LNCaP clone FGC (cell line): ENCODE measurements around the gene ZSWIM5.

Source experiments
- DNase-seq: peaks from one replicate; pipeline ENCODE4 v3.0.0-alpha.2; 2011; ENCODE audit warnings: low read depth
- H3K4me3 ChIP-seq: 2 replicates; pipeline ENCODE4 v1.5.1; 2011; ENCODE audit warnings: mild to moderate bottlenecking, low read depth, low read length, control low read depth
- CTCF ChIP-seq: IDR thresholded peaks from 2 replicates; pipeline ENCODE4 v1.5.1; 2012; ENCODE audit warnings: mild to moderate bottlenecking; ENCODE audit not compliant: control insufficient read depth, insufficient read depth; ENCODE audit errors: extremely low read depth

The ZSWIM5 gene

DNA sequence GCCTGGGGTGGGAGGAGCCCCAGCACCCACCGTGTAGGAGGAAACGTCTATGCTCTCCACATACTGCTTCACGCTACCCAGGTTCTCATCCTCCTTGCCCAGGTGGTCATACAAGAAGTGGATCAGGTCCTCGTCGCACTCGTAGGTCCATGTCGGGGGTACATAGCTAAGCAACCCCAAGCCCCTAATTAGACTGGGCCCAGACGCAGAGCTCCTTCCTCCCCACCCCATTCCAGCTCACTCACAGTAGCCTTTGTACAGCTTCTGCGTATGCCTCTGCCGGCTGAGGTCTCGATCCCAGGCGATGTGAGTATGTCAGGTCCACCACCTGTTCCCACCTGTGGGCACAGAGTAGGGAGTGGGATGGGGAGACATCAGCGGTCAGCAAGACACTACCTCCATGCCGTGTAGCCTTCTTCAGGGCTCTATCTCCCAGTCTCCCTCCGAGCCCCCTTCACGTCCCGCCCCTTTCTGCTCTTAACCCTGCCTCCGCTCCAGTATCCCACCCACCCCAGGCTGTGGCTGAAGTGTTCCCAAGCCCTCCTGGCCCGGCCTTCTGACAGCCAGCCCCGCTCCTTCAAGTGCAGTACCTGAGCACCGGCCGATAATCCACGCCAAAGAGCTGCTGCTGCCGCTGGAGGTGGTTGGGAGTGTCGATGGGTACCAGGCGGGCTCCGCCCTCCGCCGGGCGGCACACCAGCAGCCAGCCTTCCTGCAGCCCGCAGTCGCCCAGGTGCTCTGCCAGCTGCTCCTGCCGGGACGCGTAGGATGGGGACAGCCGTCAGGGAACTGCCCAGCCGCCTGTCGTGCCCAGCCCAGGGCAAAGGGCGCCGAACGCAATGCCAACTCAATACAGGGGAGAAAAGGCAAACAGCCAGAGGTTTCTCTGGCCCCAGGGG, 196.2 kb downstream of the ZSWIM5 start:
- TF ChIP-seq CTCF = 0 out of 2 replicates have a peak, but pooled peaks have one; percentile 8
- DNase-seq = no peak
- peak overlapping the region; percentile 70 for H3K4me3 ChIP-seq

GRCh38 chr1:45009296-45009865, 197.0 kb downstream of the ZSWIM5 start:
- no peak for TF ChIP-seq CTCF
- no peak overlapping the region; the same call in 1 of the 2 replicates for H3K4me3 ChIP-seq
- DNase-seq = no peak

GRCh38 chr1:45008516-45008915, 197.9 kb downstream of the ZSWIM5 start:
- H3K4me3 ChIP-seq = no peak overlapping the region
- no peak for DNase-seq
- TF ChIP-seq CTCF = no peak

DNA sequence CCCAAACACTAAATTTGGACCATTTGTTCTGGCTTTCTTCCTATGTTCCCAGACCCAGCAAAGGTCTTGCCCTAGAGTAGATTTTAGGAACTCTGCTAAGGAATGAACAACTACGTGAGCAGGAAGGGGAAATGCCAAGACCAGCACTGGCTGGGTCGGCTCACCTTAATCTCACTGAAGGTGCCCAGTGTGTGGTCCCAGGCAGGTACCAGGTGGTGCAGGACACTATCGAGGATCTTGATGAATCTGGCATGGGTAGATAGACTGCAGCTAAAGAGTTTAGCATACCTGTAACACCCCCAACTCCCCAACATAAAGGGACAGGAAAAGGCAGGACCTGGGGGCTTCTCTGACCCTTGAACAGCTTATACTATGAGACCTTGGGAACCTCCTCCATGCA, 198.3 kb downstream of the ZSWIM5 start:
- no peak for TF ChIP-seq CTCF
- DNase-seq = no peak
- H3K4me3 ChIP-seq = no peak overlapping the region

- no peak overlapping the region for H3K4me3 ChIP-seq
- no peak for DNase-seq
- TF ChIP-seq CTCF = no peak
Measured at GRCh38 chr1:45007311-45007710, 199.1 kb downstream of the ZSWIM5 start.

DNA sequence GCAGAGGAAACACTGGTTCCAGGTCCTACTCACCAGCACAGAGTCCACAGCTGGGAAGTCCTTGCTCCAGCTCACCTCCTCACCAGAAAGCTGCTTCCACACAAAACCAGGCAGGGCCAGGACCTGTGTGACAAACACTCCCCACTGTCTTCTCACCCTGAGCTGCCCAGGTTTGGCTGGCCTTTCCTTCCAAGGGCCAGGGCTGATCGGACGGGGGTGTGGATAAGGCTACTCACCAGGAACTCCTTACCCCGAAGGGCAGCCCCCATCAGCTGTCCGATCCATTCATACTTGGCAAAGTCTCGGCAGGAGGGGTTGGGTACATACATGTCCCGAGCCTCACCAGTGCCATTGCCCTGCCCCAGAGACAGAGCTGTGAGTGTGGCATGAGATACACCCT, 200.6 kb downstream of the ZSWIM5 start:
- no peak overlapping the region for H3K4me3 ChIP-seq
- no peak for DNase-seq
- no peak for TF ChIP-seq CTCF
